GM21825 (cell line): ENCODE data around the gene KCNQ5.

Source experiments
- ATAC-seq: cut with Tn5 transposase; IDR thresholded peaks from one replicate; pipeline ENCODE4 v1.9.1; 2021; ENCODE audit warnings: mild to moderate bottlenecking, moderate library complexity; ENCODE audit not compliant: unreplicated experiment

The KCNQ5 gene

GRCh38 chr6:73042892-73043291, 421.0 kb downstream of the KCNQ5 start:
- no peak for ATAC-seq

DNA sequence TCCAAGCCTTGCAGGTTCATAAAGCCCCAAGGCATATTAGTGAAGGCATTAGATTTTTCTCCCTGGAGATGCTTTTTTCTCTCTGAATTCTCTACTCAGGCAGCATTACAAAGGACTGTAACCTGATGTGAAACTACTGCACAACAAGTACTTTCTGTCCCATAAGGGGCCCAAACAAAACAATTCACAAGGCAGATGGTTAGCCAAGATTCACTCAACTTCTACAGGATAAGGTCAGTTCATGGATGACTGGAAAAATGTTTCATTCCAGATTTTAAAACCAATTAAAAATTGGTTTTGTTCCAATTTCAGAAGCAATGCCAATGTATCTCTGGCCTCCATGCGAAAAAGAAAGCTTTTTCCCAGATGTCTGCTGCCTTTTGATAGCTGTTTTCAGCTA, 421.6 kb downstream of the KCNQ5 start:
- no peak for ATAC-seq

DNA sequence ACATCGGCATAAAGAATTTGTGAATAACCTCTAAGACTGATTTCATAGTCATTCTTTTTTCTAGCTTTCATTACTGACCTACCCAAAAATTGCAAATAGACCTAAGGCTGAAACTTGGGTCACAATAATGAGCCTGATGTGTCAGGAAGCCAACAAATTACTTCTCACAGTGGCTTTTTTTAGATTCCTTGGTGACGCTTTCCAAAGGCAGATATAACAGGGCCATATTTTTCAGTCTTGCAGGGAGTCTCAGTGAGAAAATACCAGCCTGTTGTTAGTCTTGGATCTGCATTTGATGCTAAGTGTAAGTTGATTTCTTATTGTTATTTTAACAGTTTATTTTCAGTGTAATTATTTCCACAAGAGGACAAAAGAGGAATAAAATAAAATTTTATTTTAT, 423.7 kb downstream of the KCNQ5 start:
- ATAC-seq = no peak

DNA sequence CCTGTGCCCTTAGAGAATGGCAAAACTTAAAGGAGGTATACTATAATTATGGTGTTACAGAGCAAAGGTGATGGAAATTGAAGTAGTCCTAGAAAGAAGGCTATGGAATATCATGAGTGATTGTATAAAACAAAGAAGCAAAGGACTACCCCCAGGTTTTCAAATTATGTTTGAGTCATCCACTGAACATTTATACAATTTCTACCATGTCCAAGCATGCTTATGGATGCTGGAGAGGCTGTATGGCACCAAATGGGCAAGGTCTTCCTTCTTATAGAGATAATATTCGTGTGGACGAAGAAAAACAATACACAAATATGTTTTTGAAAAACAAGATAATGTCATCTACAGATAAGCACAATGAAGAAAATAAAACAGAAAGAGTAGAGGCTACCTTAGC, 425.9 kb downstream of the KCNQ5 start:
- ATAC-seq = no peak

DNA sequence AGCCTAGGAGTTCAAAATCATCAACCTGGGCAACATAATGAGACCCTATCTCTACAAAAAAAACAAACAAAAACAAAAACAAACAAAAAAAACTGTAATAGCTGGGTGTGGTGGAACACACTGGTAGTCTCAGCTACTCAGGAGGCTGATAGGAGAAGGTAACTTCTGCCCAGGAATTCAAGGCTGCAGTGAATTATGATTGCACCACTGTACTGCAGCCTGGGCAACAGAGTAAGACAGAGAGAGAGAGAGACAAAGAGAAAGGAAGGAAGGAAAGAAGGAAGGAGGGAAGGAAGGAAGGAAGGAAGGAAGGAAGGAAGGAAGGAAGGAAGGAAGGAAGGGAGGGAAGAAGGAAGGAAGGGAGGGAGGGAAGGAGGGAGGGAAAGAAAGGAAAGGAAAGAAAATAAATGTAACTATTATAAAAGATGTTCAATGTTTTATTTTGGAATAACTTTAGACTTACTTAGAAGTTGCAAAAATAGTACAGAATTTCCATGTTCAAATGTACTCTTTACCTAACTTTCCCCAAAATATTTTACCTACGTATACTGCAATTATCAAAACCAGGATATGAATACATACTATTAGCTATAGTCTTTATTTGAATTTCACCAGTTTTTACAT, 428.2 kb downstream of the KCNQ5 start:
- no peak for ATAC-seq

DNA sequence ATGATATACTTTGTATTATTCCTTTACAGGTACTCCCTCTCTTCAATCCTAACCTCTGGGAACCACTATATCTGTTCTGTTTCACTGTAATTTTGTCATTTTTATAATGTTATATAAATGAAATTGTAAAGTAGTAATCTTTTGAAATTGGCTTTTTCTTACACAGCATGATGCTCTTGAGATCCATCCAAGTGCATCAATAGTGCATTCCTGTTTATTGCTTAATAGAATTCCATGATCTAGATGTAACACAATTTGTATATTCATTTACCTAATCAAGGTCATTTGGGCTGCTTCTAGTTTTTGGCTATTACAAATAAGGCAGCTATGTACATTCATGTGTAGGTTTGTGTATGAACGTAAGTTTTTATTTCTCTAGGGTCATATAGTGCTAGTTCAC, 428.8 kb downstream of the KCNQ5 start:
- no peak for ATAC-seq

DNA sequence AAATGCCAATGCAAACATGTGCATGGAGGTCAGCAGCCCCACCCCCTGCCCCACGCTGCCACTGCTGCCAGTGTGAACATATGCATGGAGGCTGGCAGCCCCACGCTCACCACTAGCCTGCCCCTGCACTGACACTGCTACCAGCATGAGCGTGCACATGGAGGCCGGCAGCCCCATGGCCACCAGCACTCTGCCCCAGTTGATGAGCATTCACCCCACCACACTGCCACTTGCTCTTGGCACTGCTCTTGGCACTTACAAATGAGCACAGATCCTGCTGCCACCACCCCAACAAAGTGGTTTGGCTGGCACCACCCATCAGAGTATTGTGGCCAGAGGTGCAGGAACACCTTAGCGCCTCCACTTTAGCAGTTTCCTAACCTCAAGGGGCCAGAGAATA, 429.3 kb downstream of the KCNQ5 start:
- no peak for ATAC-seq

GRCh38 chr6:73054958-73055357, 433.1 kb downstream of the KCNQ5 start:
- ATAC-seq = no peak

- no peak for ATAC-seq
Measured at GRCh38 chr6:73058736-73059135, 436.9 kb downstream of the KCNQ5 start.

GRCh38 chr6:73062130-73062529, 440.3 kb downstream of the KCNQ5 start:
- no peak for ATAC-seq

GRCh38 chr6:73062837-73063236, 441.0 kb downstream of the KCNQ5 start:
- ATAC-seq = no peak

- no peak for ATAC-seq
Measured at GRCh38 chr6:73064266-73064665, 442.4 kb downstream of the KCNQ5 start.

- no peak for ATAC-seq
Measured at GRCh38 chr6:73073238-73073637, 451.4 kb downstream of the KCNQ5 start.

- no peak for ATAC-seq
Measured at GRCh38 chr6:73074175-73074574, 452.3 kb downstream of the KCNQ5 start.

GRCh38 chr6:73076211-73076954, 454.5 kb downstream of the KCNQ5 start:
- no peak for ATAC-seq

DNA sequence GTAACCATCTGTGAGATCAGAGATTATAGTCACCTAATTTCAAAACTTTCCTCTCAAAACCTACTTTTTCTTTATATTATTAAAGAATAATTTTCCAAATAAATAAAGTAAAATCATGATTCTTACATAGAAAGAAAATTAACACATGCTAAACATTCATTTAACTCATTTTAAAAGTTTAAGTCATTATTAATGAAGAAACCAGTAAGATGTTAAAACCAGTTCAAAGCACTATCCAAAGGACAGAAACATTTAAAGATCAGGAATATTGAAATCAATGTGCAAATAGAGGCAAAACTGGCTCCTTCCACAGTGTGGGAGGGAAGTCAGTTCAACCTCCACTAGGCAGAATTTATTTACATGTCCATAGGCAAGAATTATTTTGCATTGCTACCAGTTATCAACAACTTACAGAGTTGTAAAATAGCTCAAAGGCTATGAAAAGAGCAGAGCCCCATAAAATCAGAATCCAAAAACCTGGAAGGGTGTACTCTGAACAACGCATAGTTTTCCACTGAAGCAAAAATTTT, 456.5 kb downstream of the KCNQ5 start:
- ATAC-seq = no peak

- no peak for ATAC-seq
Measured at GRCh38 chr6:73078908-73079610, 457.2 kb downstream of the KCNQ5 start.

- ATAC-seq = no peak
Measured at GRCh38 chr6:73079611-73079955, 457.7 kb downstream of the KCNQ5 start.

GRCh38 chr6:73079978-73080377, 458.1 kb downstream of the KCNQ5 start:
- ATAC-seq = peak; percentile 63

DNA sequence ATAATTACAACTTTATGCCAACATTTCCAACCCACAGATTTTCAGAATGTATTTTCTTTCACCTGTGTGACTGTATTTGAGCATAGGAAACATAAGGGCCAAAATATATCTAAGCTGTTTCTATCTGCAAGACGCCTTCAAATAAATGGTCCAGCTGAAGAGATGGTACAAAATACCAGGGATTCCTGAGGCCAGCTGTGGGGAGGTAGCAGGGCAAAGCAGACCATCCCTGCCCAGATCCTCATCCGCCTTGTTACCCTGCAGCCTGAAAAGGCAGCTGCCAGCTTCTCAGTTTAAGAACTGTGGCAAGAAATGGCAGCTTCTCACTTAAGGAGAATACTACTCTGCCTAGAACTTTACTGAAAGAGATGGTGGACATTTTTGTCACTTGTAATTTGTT, 460.1 kb downstream of the KCNQ5 start:
- ATAC-seq = no peak

DNA sequence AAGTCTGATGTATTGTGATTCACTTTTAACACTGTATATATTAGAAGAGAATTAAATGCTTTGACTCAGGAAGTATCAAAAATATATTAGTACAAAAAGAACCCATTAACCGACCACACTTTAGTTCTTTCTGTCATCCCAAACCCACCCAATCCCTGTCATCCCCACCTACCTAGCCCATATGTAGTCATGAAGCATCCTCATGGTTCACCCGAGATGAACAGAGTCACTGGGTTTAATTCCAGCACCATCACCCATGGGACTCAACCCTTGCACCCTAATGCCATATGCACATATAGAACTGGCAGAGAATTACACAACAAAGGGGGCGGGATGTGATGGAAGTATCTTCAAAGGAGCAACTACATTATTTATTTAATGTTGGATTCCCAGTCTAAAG, 462.0 kb downstream of the KCNQ5 start:
- no peak for ATAC-seq

- ATAC-seq = peak; percentile 42
Measured at GRCh38 chr6:73085443-73085871, 463.6 kb downstream of the KCNQ5 start.
